Measurements from ENCODE around the gene SKA1. TPM values are rescaled to one million over a fixed set of nuclear protein-coding genes. Genes with fewer than 3 reads are reported as not detected.

The SKA1 gene
- total RNA-seq (2022; extraction: Qiagen RNA extraction; ENCODE audit: low read depth) = 11.9 to 17.1 TPM (median 12.4 TPM) in 5 replicates

GRCh38 chr18:50374753-50375391 lies at the start of gene SKA1:
Gene SKA1 (plus strand): TSS chr18:50375046. CDS start chr18:50375831, 785 bp downstream.

Other genes starting within 250 kb of the SKA1 start
- 12.3 to 14.5 TPM (median 12.7 TPM) in 5 replicates for gene MYO5B, start 179.9 kb upstream of the SKA1 start, total RNA-seq (2022; extraction: Qiagen RNA extraction; ENCODE audit: low read depth)
- 0.37 to 0.44 TPM (median 0.40 TPM) in 5 replicates for gene CFAP53, start 108.6 kb upstream of the SKA1 start, total RNA-seq (2022; extraction: Qiagen RNA extraction; ENCODE audit: low read depth)
- 30.3 to 38.1 TPM (median 36.2 TPM) in 5 replicates for gene MBD1, start 93.5 kb upstream of the SKA1 start, total RNA-seq (2022; extraction: Qiagen RNA extraction; ENCODE audit: low read depth)
- 45.2 to 57.7 TPM (median 49.4 TPM) in 5 replicates for gene CXXC1, start 87.4 kb upstream of the SKA1 start, total RNA-seq (2022; extraction: Qiagen RNA extraction; ENCODE audit: low read depth)
- gene MAPK4, start 185.0 kb downstream of the SKA1 start, total RNA-seq (2022; extraction: Qiagen RNA extraction; ENCODE audit: low read depth) = 0.03 to 0.16 TPM (median 0.08 TPM) in 5 replicates

All from A549 treated with CpdA at 1 μM for 4 hours (cell line).